Peyer's patch (tissue), 4 donors: ENCODE measurements around the gene RAPGEF1.

ENCODE experiments used
- POLR2A ChIP-seq, 2 donors: fragments of 450-650 bp; IDR thresholded peaks; one replicate each; pipeline ENCODE4 v1.5.1; 2017; ENCODE audit warnings: antibody characterized with exemption in 2 of 2, mild to moderate bottlenecking in 2 of 2, moderate library complexity in 2 of 2
- TF ChIP-seq, protein P1 (sequence below), 6 experiments: fragments of 450-650 bp in 4 of 6; fragments of 200-600 bp in 2 of 6; sonication (generic) in 1 of 6; IDR thresholded peaks; one replicate each; pipeline ENCODE4 v1.5.1; 2017 to 2019; ENCODE audit warnings: antibody characterized with exemption in 6 of 6, mild to moderate bottlenecking in 3 of 6, moderate library complexity in 1 of 6

DNA sequence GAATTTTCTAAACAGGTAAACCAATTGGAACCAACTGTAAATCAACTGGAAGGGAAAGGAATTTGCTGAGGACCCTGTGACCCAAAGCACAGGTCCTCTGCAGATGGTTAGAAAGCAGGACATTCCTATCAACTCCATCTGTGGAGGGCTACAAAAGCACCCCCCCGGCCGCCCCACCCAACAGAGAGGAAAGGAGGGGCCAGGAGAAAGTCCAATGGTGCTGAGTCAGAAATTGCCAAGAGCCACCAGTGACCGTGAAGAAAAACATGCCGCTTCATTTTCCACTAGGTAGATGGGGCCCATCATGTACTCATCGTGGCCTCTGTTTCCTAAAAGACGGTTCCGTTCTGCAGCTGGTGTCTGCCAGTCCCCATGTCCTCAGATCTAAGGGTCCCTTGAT, 66.3 kb downstream of the RAPGEF1 start:
- TF ChIP-seq, protein P1, sequence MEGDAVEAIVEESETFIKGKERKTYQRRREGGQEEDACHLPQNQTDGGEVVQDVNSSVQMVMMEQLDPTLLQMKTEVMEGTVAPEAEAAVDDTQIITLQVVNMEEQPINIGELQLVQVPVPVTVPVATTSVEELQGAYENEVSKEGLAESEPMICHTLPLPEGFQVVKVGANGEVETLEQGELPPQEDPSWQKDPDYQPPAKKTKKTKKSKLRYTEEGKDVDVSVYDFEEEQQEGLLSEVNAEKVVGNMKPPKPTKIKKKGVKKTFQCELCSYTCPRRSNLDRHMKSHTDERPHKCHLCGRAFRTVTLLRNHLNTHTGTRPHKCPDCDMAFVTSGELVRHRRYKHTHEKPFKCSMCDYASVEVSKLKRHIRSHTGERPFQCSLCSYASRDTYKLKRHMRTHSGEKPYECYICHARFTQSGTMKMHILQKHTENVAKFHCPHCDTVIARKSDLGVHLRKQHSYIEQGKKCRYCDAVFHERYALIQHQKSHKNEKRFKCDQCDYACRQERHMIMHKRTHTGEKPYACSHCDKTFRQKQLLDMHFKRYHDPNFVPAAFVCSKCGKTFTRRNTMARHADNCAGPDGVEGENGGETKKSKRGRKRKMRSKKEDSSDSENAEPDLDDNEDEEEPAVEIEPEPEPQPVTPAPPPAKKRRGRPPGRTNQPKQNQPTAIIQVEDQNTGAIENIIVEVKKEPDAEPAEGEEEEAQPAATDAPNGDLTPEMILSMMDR (IDR thresholded peaks at IDR 0.05), result no peak
- TF ChIP-seq POLR2A (IDR thresholded peaks at IDR 0.05), result no peak
